Measurements from ENCODE around the gene SLIT3.

The SLIT3 gene

GRCh38 chr5:168672016-168672415, 628.9 kb downstream of the SLIT3 start:
- DNase-seq (ENCODE audit: low read depth), result no peak
- no peak for TF ChIP-seq CTCF (conservative IDR thresholded peaks at IDR 0.05; ENCODE audit: low read depth, low read length)
- H3K4me3 ChIP-seq (ENCODE audit: low read length), result no peak overlapping the region

- H3K4me3 ChIP-seq (ENCODE audit: low read length), result no peak overlapping the region
- no peak for DNase-seq (ENCODE audit: low read depth)
- no peak for TF ChIP-seq CTCF (conservative IDR thresholded peaks at IDR 0.05; ENCODE audit: low read depth, low read length)
Observed at GRCh38 chr5:168670881-168671575, 629.9 kb downstream of the SLIT3 start.

GRCh38 chr5:168669668-168670378, 631.1 kb downstream of the SLIT3 start:
- H3K4me3 ChIP-seq (ENCODE audit: low read length), result no peak overlapping the region
- no peak for TF ChIP-seq CTCF (conservative IDR thresholded peaks at IDR 0.05; ENCODE audit: low read depth, low read length)
- DNase-seq (ENCODE audit: low read depth), result no peak

GRCh38 chr5:168669156-168669555, 631.8 kb downstream of the SLIT3 start:
- no peak for TF ChIP-seq CTCF (conservative IDR thresholded peaks at IDR 0.05; ENCODE audit: low read depth, low read length)
- no peak overlapping the region for H3K4me3 ChIP-seq (ENCODE audit: low read length)
- no peak for DNase-seq (ENCODE audit: low read depth)

- no peak for TF ChIP-seq CTCF (conservative IDR thresholded peaks at IDR 0.05; ENCODE audit: low read depth, low read length)
Observed at GRCh38 chr5:168668078-168668477, 632.9 kb downstream of the SLIT3 start.

GRCh38 chr5:168667301-168667840, 633.6 kb downstream of the SLIT3 start:
- H3K4me3 ChIP-seq (ENCODE audit: low read length), result no peak overlapping the region
- no peak for DNase-seq (ENCODE audit: low read depth)
- no peak for TF ChIP-seq CTCF (conservative IDR thresholded peaks at IDR 0.05; ENCODE audit: low read depth, low read length)

More at GRCh38 chr5:168668078-168668477, 632.9 kb downstream of the SLIT3 start:
- DNase-seq (ENCODE audit: low read depth), result no peak
- H3K4me3 ChIP-seq (ENCODE audit: low read length), result no peak overlapping the region

Data from retinal pigment epithelial cell (primary cell).